Measurements from ENCODE around the gene ENTPD2.
"Not testable (repeated sequence)": the region's sequence is repeated elsewhere in the genome, so short reads cannot be mapped to it uniquely, and the experiment has no call there.

The ENTPD2 gene

DNA sequence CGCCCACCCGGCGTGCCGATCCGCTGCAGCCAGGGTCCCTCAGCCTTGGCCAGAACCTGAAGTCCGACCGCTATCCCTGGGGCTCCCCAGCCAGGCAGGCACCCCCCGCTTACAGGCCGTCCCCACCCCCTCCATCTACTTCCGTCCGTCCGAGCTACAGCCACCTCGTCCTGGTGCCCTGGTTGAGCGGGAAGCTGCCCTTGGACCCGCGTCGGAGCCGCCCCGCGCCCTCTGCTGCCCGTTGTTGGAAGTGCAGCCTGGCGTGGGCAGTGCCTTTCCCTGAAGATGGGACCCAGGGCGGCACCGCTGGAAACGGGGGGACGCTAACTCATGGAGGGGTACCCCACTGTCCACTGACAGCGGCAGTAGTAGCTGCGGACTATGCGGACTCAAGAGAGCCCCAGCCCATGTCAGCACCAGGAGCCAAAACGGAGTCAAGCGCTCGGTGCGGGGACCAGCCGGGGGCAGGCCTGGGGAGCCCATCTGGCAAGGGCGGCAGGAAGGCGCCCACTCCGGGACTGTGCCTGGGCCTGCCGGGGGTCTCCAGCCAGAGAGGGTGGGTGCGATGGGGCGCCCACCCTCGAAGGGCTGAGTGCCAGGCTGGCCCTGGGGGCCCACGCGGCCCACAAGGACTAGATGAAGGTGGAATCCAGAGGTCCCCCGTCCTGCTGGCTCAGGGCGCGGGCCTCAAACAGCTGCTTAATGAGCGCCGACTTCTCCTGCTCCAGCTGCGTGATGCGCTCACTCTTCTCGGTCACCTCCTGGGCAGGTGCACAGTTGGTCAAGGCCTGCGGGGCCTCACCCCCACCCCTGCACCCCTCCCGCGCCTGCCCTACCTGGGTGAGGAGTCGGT is 10.4 kb upstream of the ENTPD2 start:
- DNase-seq (ENCODE audit: low read depth), result peak; percentile 76

DNA sequence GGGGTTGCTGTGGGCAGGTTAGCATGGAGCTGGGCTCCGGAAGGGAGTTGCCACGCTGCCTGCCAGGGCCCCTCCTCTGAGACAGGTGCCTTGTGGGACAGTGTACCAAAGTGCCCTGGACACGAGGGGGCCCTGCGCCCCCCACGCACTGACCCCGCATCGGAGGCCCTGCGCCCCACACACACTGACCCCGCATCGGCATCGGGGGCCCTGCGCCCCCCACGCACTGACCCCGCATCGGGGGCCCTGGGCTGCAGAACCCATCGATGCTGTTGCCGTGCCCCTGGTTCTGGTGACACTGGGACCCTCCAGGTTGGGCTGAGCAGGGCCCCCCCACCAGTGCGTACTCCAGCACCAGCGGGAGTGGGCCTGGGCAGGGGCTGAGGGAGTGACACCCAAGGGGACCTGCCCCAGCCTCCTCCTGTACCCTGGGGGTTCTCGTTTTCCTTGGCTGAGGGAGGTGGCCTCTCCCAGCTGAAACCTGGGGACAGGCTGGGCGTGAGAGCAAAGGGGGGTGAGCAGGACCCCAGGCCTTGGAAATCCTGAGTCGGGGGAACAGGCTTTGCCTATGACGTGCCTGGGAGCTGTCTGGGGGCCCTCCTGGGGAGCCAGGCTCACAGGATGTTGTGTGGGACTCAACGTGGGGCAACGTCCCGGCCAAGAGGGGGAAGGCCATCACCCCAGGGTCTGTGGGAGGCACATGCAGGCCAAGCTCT is 9.6 kb upstream of the ENTPD2 start:
- DNase-seq (ENCODE audit: low read depth), result no peak

DNA sequence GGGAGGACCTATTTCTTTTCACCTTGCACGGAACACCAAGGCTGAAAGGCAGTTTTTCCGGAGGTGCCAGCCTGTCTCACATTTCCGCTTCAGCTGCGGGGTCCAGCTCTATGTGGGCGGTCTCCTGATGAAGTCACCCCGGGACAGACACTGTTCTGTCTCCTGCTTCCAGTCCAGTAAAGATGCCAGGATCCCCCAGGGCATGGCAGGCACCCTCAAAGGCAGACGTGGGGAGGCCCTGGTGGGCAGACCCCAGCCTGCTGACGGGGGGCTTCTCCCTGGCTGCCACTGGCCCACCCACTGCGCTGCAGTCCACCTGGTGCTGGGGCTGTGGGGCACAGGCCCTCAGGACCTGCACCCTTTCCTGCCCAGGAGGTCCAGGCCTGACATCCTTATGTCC is 8.9 kb upstream of the ENTPD2 start:
- DNase-seq (ENCODE audit: low read depth), result not testable (repeated sequence)

DNA sequence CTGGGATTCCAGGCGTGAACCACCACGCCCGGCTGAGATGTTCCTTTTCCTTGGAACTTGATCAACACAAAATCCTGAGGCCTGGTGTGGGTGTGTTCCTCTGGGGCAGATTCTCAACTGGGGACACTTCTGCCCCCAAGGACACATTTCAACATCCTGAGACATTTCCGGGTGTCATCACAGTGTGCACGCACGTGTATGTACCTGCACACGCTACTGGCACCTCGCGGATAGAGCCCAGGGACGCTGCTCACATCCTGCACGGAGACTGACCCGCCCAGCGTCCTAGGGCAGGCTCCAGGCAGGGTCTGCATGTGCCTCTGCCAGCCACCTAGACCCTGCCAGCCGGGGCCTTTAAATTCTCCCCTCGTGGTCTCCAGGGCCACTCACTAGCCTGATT is 8.5 kb upstream of the ENTPD2 start:
- no peak for DNase-seq (ENCODE audit: low read depth)

DNA sequence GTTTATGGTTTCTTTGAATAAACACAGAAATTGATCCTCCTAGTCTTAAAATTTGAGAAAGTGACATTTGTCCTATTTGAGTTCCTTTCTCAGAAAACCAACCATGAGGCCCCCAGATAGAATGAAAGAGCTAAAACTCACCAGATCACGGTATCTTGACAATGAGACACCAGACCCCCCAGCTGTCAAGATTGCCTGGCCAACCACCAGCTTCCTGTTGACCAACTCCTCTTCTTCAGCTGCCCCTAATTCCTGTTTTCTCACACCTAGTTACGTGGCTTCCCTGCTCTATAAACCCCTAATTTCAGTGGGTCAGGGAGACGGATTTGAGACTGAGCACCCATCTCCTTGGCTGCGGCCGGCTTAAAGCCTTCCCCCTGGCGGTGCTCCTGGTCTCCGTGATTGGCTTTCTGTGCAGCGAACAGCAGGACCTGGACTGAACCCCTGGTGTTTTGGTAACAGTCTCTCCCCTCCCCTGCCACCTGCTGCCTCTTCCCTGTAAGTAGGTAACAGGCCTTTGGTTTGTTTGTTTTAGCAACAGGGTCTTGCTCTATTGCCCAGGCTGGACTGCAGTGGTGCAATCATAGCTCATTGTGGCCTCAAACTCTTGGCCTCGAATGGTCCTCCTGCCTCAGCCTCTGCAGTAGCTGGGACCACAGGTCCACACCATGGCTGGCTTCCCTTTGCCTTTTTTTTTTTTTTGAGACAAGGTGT is 4.8 kb upstream of the ENTPD2 start:
- no peak for DNase-seq (ENCODE audit: low read depth)

DNA sequence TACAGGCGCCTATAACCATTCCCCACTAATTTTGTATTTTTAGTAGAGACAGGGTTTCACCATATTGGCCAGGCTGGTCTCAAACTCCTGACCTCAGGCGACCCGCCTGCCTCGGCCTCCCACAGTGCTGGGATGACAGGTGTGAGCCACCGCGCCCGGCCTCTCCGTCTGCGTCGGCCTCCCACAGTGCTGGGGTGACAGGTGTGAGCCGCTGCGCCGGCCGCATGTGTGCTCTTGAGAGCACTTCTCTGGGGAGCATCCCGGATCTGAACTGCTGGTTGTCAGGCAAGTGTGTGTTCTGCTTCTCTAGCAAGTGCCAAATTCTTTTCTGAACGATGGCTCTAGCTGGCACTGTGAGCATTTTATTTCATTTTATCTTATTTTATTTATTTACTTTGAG is 3.7 kb upstream of the ENTPD2 start:
- DNase-seq (ENCODE audit: low read depth), result no peak

DNA sequence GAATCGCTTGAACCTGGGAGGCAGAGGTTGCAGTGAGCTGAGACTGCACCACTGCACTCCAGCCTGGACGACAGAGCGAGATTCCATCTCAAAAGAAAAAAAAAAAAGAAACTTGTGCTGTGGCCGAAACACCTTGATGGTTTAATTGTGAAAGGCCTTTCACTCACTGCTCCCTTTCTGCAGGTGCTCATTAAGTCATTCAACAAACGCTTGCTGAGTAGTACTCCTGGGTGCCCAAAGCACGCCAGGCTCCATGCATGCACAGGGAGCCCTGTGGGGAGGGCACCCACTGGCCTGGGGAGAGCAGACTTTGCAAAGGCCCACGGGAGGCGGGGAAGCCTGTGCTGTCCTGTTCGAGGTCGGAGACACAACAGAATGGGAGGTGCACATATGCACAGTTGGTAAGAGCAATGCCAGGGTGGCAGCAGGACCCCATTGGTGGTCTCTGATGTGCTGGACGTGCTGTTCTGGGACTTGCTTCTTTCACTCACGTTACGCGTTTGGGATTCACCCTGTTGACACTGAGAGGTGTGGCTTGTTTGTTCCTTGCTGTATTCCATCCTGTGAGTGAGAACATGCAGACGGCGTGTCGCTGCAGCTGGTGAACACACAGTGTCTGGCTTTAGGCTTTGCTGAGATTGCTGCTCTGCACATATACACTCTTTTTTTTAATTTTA is 3.0 kb upstream of the ENTPD2 start:
- DNase-seq (ENCODE audit: low read depth), result no peak

DNA sequence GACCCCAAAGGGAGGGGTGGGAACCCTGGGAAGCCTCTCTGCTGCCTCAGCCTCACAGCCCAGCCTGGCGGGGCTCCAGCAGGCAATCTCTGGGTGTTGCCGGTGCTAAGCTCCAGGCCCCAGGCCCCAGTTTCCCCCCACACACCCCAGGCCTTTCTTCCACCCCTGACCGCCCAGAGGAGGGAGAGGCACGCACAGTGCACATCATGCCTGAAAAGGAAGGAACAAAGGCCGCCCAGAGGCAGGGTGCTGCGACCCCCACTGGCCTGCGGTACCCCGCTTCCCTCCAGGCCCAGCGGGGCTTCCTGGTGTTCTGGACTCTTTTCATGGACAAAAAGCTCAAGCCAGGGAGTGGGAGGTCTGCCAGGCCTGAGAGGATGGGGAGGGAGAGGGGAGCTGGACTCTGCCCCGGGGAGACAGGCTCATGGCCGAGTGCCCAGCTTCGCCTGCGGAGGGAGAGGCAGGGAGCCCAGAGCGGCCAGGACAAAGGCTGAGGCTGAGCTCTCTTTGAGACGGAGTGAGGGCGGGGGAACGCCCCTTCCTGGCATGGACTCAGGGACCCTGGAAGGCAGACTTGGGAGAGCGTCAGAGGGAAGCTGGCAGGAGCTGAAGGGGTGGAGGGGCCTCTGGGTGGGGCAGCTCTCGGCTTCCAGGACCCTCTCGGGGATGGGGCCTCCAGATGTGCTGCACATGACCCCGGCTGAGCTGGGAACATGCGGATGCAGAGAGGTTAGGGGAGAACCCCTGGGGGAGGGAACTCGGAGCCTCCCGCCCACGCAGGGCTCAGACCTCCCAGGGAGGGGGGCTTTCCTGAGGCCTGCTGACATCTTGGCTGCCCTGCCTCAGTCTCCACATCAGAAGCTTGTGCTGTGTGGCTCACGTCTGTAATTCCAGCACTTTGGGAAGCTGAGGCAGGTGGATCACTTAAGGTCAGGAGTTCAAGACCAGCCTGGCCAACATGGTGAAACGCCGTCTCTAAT is 1.8 kb upstream of the ENTPD2 start:
- no peak for DNase-seq (ENCODE audit: low read depth)

DNA sequence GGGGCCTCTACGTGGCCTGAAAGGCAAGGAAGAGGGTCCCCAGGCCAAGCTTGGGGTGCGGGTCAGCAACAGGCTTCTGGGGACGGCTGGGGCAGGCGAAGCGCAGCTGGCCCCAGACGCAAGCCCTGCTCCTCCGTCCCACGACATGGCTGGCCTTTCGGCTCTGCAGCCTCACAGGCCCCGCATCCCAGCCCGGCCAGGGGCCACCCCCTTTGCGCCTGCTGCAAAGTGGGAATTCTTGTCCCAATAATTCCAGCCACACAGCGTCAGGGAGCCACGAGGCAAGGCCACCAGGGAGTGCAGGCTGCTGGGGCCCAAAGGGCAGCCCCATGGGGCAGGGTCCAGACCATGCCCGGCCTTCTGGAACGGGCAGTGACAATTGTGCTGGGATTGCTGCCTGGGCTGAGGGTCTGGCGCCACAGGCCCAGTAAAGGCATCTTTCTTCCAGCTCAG is 1.1 kb upstream of the ENTPD2 start:
- DNase-seq (ENCODE audit: low read depth), result no peak

DNA sequence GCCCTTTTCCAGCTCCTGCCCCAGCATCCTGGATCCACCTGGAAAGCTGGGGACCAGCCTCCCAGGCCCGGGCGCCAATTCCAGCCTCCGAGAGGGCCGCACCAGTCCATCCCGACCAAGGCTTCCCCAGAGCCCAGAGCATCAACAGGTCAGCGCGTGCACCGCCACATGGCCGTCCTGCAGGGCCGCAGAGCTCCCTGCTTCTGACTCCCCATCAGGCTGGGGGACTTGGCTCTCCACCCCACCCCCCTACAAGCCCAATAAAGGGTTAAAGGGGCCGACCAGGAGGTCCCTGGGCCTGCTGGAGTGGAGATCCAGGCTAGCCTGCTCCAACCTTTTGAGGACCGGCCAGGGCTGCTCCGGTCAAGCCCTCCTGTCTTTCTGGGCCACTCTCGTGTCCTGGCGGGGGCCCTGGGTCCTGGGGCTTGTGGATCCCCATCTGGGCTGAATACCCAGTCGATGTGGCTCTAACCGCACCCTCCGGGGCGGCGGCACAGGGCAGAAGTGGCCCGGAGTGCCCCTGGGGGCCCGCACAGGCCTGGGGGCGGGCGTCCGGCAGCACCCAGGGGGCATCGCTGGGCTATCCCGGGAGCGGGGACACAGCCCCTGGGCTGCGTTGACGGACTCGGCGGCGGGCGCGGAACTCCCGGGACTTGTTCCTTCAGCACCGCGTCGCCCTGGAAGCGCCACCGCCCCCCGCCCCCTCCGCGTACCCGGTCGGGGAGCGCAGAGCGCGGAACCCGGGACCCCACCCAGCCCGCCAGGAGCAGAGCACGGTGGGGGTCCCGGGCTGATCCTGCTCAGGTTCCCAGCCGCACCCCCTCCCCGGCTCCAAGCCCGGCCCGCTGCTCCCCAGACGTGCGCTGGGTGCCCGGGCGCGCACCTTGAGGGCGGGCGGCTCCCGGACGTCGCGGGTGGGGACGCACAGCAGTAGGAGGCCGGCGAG is 590 bp downstream of the ENTPD2 start:
- DNase-seq (ENCODE audit: low read depth), result no peak

DNA sequence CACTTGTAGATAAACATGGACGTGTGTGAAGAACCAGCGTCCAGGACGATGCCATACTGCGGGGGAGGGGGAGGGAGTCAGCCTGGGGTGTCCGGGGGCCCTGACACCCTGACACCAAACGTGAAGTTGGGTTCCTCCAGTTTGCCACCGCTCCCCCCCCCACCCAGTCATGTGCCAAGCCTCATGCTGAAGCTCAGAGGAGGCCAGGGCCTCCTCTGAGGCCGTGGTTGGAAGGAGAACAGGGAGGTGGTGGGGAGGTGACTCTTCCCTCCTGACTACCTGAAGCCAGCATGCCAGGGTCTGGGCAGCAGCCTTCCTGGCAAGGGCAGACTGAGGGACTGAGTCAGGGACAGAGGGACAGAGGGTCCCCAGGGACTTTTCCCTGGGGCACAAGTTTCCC is 1.6 kb downstream of the ENTPD2 start:
- DNase-seq (ENCODE audit: low read depth), result no peak

DNA sequence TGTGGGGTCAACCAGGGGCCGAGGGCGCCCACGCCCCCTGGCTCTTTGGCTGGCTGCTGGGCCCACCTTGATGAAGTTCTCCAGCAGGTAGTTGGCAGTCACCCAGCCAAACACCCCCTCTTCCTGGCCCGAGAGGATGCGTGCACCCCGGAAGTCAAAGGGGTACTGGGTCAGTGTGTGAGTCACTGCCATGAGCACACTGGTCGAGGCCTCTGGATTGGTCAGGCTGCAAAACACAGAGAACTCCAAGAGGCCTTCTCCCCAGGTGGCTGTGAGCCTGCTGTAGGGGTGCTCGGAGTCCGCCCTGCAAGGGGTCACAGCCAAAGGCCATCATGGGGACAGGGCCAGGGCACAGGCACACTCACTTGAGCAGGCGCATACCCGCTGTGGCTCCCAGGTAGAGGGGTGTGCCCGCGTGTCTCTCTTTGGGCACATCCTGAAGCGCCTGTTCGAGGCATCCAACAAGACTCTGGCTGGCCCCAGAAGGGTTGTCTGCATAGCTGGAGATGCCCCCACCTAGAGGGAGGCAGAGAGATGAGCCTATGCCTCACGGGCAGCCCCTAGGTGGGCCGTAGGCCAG is 2.6 kb downstream of the ENTPD2 start:
- DNase-seq (ENCODE audit: low read depth), result no peak

DNA sequence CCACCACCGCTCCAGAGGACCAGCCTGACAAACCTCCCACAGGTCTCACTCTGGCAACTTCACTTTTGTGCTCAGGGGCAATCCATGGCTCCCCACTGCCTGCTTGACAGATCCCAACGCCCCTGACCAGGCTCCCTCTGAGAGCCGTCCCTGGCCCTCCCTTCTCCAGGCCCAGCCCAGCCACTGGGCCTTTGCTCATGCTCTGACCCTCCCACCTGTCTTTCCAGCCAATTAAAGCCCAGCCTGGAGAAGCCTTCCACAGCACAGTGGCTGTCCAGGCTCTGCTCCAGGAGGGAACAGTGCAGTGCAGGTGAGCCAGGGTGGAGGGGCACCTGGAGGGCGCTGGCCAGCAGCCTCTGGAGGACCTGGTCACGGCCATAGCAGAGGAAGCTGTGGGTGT is 3.3 kb downstream of the ENTPD2 start:
- peak; percentile 38 for DNase-seq (ENCODE audit: low read depth)

DNA sequence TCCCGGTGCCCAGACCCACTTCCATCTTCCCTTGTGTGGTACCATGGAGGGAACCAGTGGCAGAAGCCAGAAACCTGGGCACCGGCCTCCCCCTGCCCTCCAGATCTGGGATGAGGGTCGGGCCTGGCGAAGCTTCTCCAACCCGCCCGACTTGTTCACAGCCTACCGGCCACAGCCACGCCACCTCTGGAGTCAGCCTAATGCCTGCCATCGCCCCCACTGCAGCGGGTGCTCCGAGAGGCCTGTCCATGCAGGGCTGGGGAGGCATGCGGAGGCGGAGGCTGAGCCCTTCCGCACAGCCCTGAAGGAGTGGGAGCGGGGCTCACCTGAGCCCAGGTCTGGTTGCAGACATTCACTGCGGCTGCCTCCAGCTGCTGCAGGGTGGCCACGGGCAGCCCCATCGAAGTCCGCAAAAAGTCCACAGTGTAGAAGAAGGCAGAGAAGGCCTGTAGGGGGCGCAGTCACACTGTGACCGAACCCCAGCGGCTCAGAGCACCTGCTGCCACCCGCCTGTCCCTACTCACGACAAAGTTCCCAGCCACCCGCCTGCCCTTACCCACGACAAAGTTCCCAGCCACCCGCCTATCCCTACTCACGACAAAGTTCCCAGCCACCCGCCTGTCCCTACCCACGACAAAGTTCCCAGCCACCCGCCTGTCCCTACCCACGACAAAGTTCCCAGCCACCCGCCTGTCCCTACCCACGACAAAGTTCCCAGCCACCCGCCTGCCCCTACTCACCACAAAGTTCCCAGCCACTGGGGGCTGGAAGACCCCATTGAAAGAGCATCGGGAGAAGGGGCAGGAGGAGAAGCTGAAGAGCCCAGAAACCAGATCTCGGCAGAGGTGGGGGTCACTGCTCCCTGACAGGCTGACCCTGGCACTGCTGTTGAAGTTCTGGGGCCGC is 4.1 kb downstream of the ENTPD2 start:
- peak; percentile 63 for DNase-seq (ENCODE audit: low read depth)

DNA sequence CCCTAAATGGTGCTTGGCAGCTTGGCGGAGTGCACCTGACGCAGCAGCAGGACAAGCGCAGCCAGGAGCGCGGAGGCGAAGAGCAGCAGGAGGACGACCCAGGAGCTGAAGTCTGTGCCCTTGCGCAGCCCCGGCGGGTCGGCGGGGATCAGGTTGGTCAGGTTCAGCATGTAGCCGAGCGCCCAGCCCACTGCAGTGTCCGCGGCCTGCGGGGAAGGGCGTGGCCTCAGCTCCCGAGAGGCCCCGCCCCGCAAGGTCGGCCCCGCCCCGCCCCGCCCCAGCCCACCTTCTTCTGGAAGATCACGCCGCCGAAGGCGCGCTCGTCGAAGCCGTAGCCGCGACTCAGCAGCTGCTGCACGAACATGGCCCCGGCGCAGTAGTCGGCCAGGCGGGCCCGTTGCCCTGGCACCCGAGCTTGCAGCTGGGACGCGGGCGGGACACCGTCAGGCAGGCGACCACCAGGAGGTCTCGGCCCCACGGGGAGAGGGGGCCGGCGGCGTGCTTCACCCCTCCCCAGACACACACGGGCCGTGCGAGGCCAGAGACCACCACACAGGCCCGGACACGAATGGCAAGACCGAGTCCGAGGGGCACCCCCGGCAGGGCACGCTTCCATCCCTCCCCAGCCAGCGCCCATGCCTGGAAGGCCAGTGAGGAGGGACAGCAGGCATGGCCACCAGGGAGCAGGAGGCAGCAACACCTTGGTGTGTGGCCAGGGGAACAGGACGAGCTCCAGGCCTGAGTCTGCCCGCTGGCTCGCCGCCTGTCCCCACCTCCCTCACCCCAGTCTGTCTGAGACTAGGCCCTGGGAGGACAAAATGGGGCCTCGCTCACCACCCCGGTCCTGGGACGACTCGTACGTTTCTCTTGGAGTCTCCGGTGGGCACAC is 5.0 kb downstream of the ENTPD2 start:
- no peak for DNase-seq (ENCODE audit: low read depth)

DNA sequence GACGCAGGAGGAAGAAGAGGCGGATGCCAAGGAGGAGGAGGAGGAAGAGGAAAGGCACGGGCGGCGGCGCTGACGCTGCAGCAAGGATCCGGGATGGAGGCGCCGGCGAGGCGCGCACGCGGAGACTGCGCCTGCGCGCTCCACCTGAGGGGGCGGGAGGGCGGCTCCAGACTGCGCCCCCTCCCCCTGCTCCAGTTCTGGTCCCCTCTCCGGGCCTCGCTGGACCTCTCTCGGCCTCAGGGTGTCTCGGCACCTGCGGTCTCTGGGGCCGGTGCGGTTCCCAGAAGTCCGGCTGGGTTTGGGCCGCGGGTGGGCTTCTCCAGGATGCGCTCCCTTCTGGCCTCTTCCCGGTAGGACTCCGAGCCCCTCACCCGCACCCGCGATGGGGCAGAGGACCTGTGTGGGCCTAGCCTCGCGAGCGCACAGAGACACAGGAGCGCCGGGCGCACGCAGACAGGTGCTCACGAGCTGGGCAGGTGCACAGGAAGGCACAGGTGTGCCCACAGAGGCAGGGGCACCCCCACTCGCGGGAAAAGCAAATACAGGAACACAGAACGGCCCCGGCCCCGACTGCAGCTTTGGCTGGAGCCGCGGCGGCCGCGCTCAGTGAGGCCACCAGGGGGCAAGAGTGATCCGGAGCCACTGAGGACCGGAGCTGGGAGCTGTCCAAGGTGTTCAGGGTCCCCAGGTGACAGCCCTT is 7.6 kb downstream of the ENTPD2 start, which contains the start of gene NPDC1:
NPDC1 (minus strand) TSS at position 90 of the 700 bp plus-strand sequence. CDS start 188 bp downstream, outside the sequence.
- peak; percentile 82 for DNase-seq (ENCODE audit: low read depth)

All from ELR (cell line).